PC-3 (cell line): ENCODE results near the gene ADAMTS3.

ENCODE experiments used
- EZH2 ChIP-seq: fragments of 300-600 bp; sonication (generic); IDR thresholded peaks from one replicate; pipeline ENCODE4 v1.6.1; 2017; ENCODE audit warnings: antibody characterized with exemption, mild to moderate bottlenecking, low read length; ENCODE audit not compliant: unreplicated experiment
- TF ChIP-seq, protein P1 (sequence below): fragments of 300-600 bp; sonication (generic); conservative IDR thresholded peaks from 2 replicates; pipeline ENCODE4 v1.5.1; 2017; ENCODE audit warnings: antibody characterized with exemption, low read depth, mild to moderate bottlenecking, low read length

DNA sequence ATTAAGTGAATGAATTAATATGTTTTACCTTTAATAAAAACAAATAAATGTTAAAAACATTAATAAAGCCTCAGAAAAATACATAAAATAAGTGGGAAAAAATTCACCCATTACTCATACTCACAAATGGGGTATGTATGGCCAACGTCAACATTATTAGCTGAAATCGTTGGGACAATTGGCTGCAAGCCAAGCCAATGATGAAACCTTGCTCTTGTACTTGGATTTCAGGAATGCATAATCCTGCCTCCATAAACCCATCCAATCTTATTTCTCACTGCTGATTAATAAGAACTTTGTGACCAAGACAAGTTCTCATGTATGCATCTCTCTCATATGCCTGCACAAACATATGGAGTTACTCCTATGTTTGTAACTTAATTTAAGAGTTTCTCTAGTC lies 35.3 kb upstream of the ADAMTS3 start:
- TF ChIP-seq, protein P1, sequence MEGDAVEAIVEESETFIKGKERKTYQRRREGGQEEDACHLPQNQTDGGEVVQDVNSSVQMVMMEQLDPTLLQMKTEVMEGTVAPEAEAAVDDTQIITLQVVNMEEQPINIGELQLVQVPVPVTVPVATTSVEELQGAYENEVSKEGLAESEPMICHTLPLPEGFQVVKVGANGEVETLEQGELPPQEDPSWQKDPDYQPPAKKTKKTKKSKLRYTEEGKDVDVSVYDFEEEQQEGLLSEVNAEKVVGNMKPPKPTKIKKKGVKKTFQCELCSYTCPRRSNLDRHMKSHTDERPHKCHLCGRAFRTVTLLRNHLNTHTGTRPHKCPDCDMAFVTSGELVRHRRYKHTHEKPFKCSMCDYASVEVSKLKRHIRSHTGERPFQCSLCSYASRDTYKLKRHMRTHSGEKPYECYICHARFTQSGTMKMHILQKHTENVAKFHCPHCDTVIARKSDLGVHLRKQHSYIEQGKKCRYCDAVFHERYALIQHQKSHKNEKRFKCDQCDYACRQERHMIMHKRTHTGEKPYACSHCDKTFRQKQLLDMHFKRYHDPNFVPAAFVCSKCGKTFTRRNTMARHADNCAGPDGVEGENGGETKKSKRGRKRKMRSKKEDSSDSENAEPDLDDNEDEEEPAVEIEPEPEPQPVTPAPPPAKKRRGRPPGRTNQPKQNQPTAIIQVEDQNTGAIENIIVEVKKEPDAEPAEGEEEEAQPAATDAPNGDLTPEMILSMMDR: no peak
- TF ChIP-seq EZH2: no peak
